ENCODE measurements around the gene FNDC10.
"Not testable (repeated sequence)": the region's sequence is repeated elsewhere in the genome, so short reads cannot be mapped to it uniquely, and the experiment has no call there.

Gene FNDC10

GRCh38 chr1:1562556-1563195 is 37.3 kb downstream of the FNDC10 start:
- DNase-seq: no peak

GRCh38 chr1:1561801-1562470 is 38.0 kb downstream of the FNDC10 start:
- no peak for DNase-seq

GRCh38 chr1:1560178-1560577 is 39.8 kb downstream of the FNDC10 start:
- no peak for DNase-seq

- DNase-seq: no peak
Observed at GRCh38 chr1:1559066-1559465, 40.9 kb downstream of the FNDC10 start.

- no peak for DNase-seq
Observed at GRCh38 chr1:1558591-1558990, 41.3 kb downstream of the FNDC10 start.

GRCh38 chr1:1557688-1558087 is 42.2 kb downstream of the FNDC10 start:
- not testable (repeated sequence) for DNase-seq

GRCh38 chr1:1556961-1557360 is 43.0 kb downstream of the FNDC10 start:
- not testable (repeated sequence) for DNase-seq

GRCh38 chr1:1556505-1556904 is 43.4 kb downstream of the FNDC10 start:
- no peak for DNase-seq

GRCh38 chr1:1554926-1555915 is 44.7 kb downstream of the FNDC10 start:
- no peak for DNase-seq

GRCh38 chr1:1554550-1554925 is 45.4 kb downstream of the FNDC10 start:
- DNase-seq: no peak

- DNase-seq: no peak
Observed at GRCh38 chr1:1553821-1554494, 46.0 kb downstream of the FNDC10 start.

- no peak for DNase-seq
Observed at GRCh38 chr1:1552263-1552639, 47.7 kb downstream of the FNDC10 start.

GRCh38 chr1:1551524-1552262 is 48.2 kb downstream of the FNDC10 start:
- DNase-seq: no peak

- DNase-seq: no peak
Observed at GRCh38 chr1:1550591-1551432, 49.1 kb downstream of the FNDC10 start.

- no peak for DNase-seq
Observed at GRCh38 chr1:1550087-1550486, 49.8 kb downstream of the FNDC10 start.

GRCh38 chr1:1548591-1548990 is 51.3 kb downstream of the FNDC10 start:
- DNase-seq: no peak
